ENCODE measurements around the gene ABCC12. TPM values are rescaled to one million over a fixed set of nuclear protein-coding genes. Genes with fewer than 3 reads are reported as not detected.

ABCC12 gene
- total RNA-seq, 1 experiment from 2014 or later: not detected

- no peak for TF ChIP-seq CTCF (conservative IDR thresholded peaks at IDR 0.05; ENCODE audit: low read depth, low read length)
- no peak for TF ChIP-seq EZH2 (IDR thresholded peaks at IDR 0.05; ENCODE audit: borderline replicate concordance, low read depth, low read length, poor library complexity, severe bottlenecking)
- CTCF ChIA-PET: no interaction called here
- no peaks in the 10 kb centered on the region for H3K36me3 ChIP-seq (ENCODE audit: insufficient read depth, low read length, poor library complexity, severe bottlenecking)
- POLR2A ChIA-PET (ENCODE audit: low non-redundant PET): no interaction called here
- H3K9me3 ChIP-seq (ENCODE audit: low read depth, low read length, poor library complexity, severe bottlenecking): no peaks in the 10 kb centered on the region
- no TSS peak for BruUV-seq (replicated peaks)
- H3K4me3 ChIP-seq (ENCODE audit: low read depth, low read length, poor library complexity, severe bottlenecking): no peak overlapping the region
- no peak for DNase-seq (ENCODE audit: low spot score)
- no peaks in the 10 kb centered on the region for H3K27me3 ChIP-seq (replicated peaks; ENCODE audit: insufficient read depth, low read depth, low read length, poor library complexity)
- intact Hi-C loops (cut with micrococcal nuclease; ENCODE audit: unreplicated experiment): no loop called here
- H3K27ac ChIP-seq (ENCODE audit: low read depth, low read length, poor library complexity, severe bottlenecking): no peak overlapping the region
- H3K4me1 ChIP-seq (ENCODE audit: insufficient read depth, low read length, poor library complexity, severe bottlenecking): peaks cover 4% of the 10 kb centered on the region
These were observed 38.1 kb upstream of the ABCC12 start for GRCh38 chr16:48193846-48194245.

GRCh38 chr16:48188449-48189102 lies 32.8 kb upstream of the ABCC12 start:
- ChIA-PET CTCF (no interaction called here), POLR2A (ENCODE audit: low non-redundant PET) (no interaction called here)
- H3K4me3 ChIP-seq (ENCODE audit: low read depth, low read length, poor library complexity, severe bottlenecking): no peak overlapping the region
- intact Hi-C loops (cut with micrococcal nuclease; ENCODE audit: unreplicated experiment): no loop called here
- DNase-seq (ENCODE audit: low spot score): peak; percentile 10
- H3K4me1 ChIP-seq (ENCODE audit: insufficient read depth, low read length, poor library complexity, severe bottlenecking): no peaks in the 10 kb centered on the region
- TF ChIP-seq CTCF (conservative IDR thresholded peaks at IDR 0.05; ENCODE audit: low read depth, low read length) (no peak), EZH2 (IDR thresholded peaks at IDR 0.05; ENCODE audit: borderline replicate concordance, low read depth, low read length, poor library complexity, severe bottlenecking) (no peak)
- H3K27me3 ChIP-seq (replicated peaks; ENCODE audit: insufficient read depth, low read depth, low read length, poor library complexity): no peaks in the 10 kb centered on the region
- no peaks in the 10 kb centered on the region for H3K9me3 ChIP-seq (ENCODE audit: low read depth, low read length, poor library complexity, severe bottlenecking)
- no peak overlapping the region for H3K27ac ChIP-seq (ENCODE audit: low read depth, low read length, poor library complexity, severe bottlenecking)
- no peaks in the 10 kb centered on the region for H3K36me3 ChIP-seq (ENCODE audit: insufficient read depth, low read length, poor library complexity, severe bottlenecking)
- BruUV-seq (replicated peaks): no TSS peak

- Histone ChIP-seq H3K27ac (ENCODE audit: low read depth, low read length, poor library complexity, severe bottlenecking) (no peak overlapping the region), H3K4me3 (ENCODE audit: low read depth, low read length, poor library complexity, severe bottlenecking) (no peak overlapping the region), H3K36me3 (ENCODE audit: insufficient read depth, low read length, poor library complexity, severe bottlenecking) (no peaks in the 10 kb centered on the region), H3K4me1 (ENCODE audit: insufficient read depth, low read length, poor library complexity, severe bottlenecking) (no peaks in the 10 kb centered on the region), H3K27me3 (replicated peaks; ENCODE audit: insufficient read depth, low read depth, low read length, poor library complexity) (no peaks in the 10 kb centered on the region), H3K9me3 (ENCODE audit: low read depth, low read length, poor library complexity, severe bottlenecking) (no peaks in the 10 kb centered on the region)
- POLR2A ChIA-PET (ENCODE audit: low non-redundant PET): no interaction called here
- TF ChIP-seq CTCF (conservative IDR thresholded peaks at IDR 0.05; ENCODE audit: low read depth, low read length) (no peak), EZH2 (IDR thresholded peaks at IDR 0.05; ENCODE audit: borderline replicate concordance, low read depth, low read length, poor library complexity, severe bottlenecking) (no peak)
- no peak for DNase-seq (ENCODE audit: low spot score)
- BruUV-seq (replicated peaks): no TSS peak
- CTCF ChIA-PET: no interaction called here
- intact Hi-C loops (cut with micrococcal nuclease; ENCODE audit: unreplicated experiment): no loop called here
These were observed 32.0 kb upstream of the ABCC12 start for GRCh38 chr16:48187779-48188178.

Measured in A673 (cell line).